Measurements from ENCODE around the gene IER3IP1.

IER3IP1 gene, protein sequence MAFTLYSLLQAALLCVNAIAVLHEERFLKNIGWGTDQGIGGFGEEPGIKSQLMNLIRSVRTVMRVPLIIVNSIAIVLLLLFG

DNA sequence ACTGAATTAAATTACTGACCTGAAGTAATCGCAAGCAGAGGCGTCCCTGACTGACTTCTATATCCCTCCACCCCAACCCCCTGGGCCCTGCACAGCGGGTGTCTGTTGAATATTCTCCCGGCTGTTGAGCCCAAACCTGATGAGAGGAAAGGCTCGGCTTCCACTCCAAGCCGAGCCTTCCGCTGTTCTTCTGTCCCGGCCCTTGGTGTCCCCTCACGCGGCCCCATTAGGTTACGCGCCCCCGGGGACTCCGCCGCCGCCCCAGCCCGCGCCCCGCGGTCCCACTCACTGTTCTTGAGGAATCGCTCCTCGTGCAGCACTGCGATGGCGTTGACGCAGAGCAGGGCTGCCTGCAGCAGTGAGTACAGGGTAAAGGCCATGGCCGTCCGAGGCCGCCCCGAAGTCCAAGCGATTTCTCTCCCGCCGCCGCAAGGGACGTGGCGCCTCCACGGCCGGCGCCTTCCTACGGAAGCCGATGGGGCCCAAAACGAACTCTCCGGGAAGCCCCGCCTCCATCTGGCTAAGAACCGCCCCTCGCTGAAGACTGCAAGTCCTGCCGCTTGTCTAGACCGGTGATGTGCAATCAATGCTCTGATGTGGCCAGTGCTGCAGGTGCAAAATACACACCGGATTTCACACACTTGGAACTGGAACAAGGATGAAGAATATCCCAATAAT lies at the start of gene IER3IP1:
TSS of gene IER3IP1 (minus strand) at position 467 of the 678 bp plus-strand sequence. CDS start at position 380, 87 bp downstream.
- H3K4me2 ChIP-seq (ENCODE audit: low read length) = peak within 1 kb of the TSS; percentile 89
- TF ChIP-seq EZH2phosphoT487 (IDR thresholded peaks at IDR 0.05; ENCODE audit: low read depth) = no peak
- TF ChIP-seq, protein P1, sequence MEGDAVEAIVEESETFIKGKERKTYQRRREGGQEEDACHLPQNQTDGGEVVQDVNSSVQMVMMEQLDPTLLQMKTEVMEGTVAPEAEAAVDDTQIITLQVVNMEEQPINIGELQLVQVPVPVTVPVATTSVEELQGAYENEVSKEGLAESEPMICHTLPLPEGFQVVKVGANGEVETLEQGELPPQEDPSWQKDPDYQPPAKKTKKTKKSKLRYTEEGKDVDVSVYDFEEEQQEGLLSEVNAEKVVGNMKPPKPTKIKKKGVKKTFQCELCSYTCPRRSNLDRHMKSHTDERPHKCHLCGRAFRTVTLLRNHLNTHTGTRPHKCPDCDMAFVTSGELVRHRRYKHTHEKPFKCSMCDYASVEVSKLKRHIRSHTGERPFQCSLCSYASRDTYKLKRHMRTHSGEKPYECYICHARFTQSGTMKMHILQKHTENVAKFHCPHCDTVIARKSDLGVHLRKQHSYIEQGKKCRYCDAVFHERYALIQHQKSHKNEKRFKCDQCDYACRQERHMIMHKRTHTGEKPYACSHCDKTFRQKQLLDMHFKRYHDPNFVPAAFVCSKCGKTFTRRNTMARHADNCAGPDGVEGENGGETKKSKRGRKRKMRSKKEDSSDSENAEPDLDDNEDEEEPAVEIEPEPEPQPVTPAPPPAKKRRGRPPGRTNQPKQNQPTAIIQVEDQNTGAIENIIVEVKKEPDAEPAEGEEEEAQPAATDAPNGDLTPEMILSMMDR (IDR thresholded peaks at IDR 0.05; ENCODE audit: low read depth, low read length) = peak; percentile 20; the same call in 1 of the 2 replicates

DNA sequence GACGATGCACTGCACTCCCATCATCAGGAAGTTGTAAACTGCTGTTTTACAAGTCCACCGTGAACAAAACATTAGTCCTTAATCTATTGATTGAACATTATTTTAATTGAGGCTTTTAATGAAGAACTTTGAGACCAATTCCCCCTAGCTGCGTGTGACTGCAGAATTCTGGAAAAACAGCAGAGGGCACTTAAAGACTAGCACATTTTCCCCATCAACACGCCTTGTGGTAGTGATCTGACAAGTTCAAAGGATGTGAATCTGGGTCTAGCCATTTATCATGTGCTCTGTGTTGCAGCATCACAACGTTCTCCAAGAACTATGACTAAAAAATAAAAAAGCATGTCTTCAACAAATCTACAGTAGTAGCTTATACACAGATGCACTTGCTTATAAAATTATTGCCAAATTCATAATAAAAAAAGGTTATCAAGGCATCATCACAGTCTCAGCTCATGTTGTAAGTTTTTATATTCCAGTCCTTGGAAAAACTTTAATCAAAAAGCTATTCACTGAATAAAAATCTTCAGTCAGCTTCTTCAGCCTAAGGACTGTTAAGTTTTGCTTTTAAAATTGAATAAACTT lies 39.5 kb upstream of the IER3IP1 start:
- Histone ChIP-seq H3K79me2 (ENCODE audit: low read length) (no peaks in the 10 kb centered on the region), H3K4me3 (ENCODE audit: low read length) (no peak overlapping the region), H3K4me1 (ENCODE audit: low read length) (no peaks in the 10 kb centered on the region), H3K9ac (ENCODE audit: low read length) (no peak overlapping the region), H3K9me3 (ENCODE audit: insufficient read depth, low read length) (no peaks in the 10 kb centered on the region), H3K27me3 (ENCODE audit: low read depth, low read length) (peaks cover 64% of the 10 kb centered on the region), H2AFZ (ENCODE audit: low read depth, low read length) (no peak overlapping the region), H3K36me3 (replicated peaks; ENCODE audit: low read depth, low read length) (no peaks in the 10 kb centered on the region), H3K4me2 (ENCODE audit: low read length) (0 out of 2 replicates have a peak overlapping the region, but pooled peaks have one; percentile 11), H4K20me1 (ENCODE audit: insufficient read depth, low read length) (no peaks in the 10 kb centered on the region), H3K27ac (ENCODE audit: low read length) (no peak overlapping the region)
- no peak for TF ChIP-seq EZH2phosphoT487 (IDR thresholded peaks at IDR 0.05; ENCODE audit: low read depth)
- TF ChIP-seq, protein P1 (IDR thresholded peaks at IDR 0.05; ENCODE audit: low read depth, low read length) = peak; percentile 99

More for the DNA sequence above, at the start of gene IER3IP1:
- H2AFZ ChIP-seq (ENCODE audit: low read depth, low read length) = peak within 1 kb of the TSS; percentile 90
- H3K27ac ChIP-seq (ENCODE audit: low read length) = peak within 1 kb of the TSS; percentile 45
- H3K4me1 ChIP-seq (ENCODE audit: low read length) = peaks cover 21% of the 10 kb centered on the region
- H3K9ac ChIP-seq (ENCODE audit: low read length) = peak within 1 kb of the TSS; percentile 78
- H3K4me3 ChIP-seq (ENCODE audit: low read length) = peak within 1 kb of the TSS; percentile 83
- H3K79me2 ChIP-seq (ENCODE audit: low read length) = peaks cover 51% of the 10 kb centered on the region
- no peaks in the 10 kb centered on the region for H3K9me3 ChIP-seq (ENCODE audit: insufficient read depth, low read length)
- peaks cover 18% of the 10 kb centered on the region for H3K36me3 ChIP-seq (replicated peaks; ENCODE audit: low read depth, low read length)
- peaks cover 45% of the 10 kb centered on the region for H4K20me1 ChIP-seq (ENCODE audit: insufficient read depth, low read length)
- H3K27me3 ChIP-seq (ENCODE audit: low read depth, low read length) = no peaks in the 10 kb centered on the region

DNA sequence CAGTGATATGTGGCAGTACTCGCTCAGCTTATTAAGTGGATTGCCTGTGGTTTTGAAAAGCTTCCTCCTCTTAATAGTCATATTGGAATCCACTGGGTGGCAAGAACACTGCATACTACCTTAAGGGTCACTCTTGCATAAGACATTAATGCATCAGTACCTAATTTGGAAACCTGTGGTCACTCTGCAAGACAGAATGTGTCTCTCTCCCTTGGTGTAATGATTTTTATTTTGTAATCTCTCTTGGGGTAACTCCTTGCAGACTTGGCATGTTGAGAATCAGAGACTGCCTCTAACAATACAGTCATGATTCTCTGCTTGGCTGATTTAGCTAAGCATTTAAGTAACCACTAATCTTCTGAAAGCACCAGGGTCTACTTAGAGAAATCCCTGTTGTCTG lies 33.0 kb upstream of the IER3IP1 start:
- no peaks in the 10 kb centered on the region for H3K79me2 ChIP-seq (ENCODE audit: low read length)
- H3K9ac ChIP-seq (ENCODE audit: low read length) = no peak overlapping the region
- H3K27me3 ChIP-seq (ENCODE audit: low read depth, low read length) = peaks cover 72% of the 10 kb centered on the region
- no peak overlapping the region for H3K4me2 ChIP-seq (ENCODE audit: low read length)
- no peaks in the 10 kb centered on the region for H3K4me1 ChIP-seq (ENCODE audit: low read length)
- no peaks in the 10 kb centered on the region for H3K9me3 ChIP-seq (ENCODE audit: insufficient read depth, low read length)
- H2AFZ ChIP-seq (ENCODE audit: low read depth, low read length) = no peak overlapping the region
- no peaks in the 10 kb centered on the region for H4K20me1 ChIP-seq (ENCODE audit: insufficient read depth, low read length)
- TF ChIP-seq EZH2phosphoT487 (IDR thresholded peaks at IDR 0.05; ENCODE audit: low read depth) = no peak
- TF ChIP-seq, protein P1 (IDR thresholded peaks at IDR 0.05; ENCODE audit: low read depth, low read length) = no peak
- no peaks in the 10 kb centered on the region for H3K36me3 ChIP-seq (replicated peaks; ENCODE audit: low read depth, low read length)
- no peak overlapping the region for H3K4me3 ChIP-seq (ENCODE audit: low read length)
- H3K27ac ChIP-seq (ENCODE audit: low read length) = no peak overlapping the region

- H3K4me3 ChIP-seq (ENCODE audit: low read length) = no peak overlapping the region
- H4K20me1 ChIP-seq (ENCODE audit: insufficient read depth, low read length) = no peaks in the 10 kb centered on the region
- H3K27me3 ChIP-seq (ENCODE audit: low read depth, low read length) = peaks cover 54% of the 10 kb centered on the region
- H2AFZ ChIP-seq (ENCODE audit: low read depth, low read length) = no peak overlapping the region
- H3K27ac ChIP-seq (ENCODE audit: low read length) = no peak overlapping the region
- H3K79me2 ChIP-seq (ENCODE audit: low read length) = no peaks in the 10 kb centered on the region
- no peak overlapping the region for H3K9ac ChIP-seq (ENCODE audit: low read length)
- H3K36me3 ChIP-seq (replicated peaks; ENCODE audit: low read depth, low read length) = no peaks in the 10 kb centered on the region
- TF ChIP-seq, protein P1 (IDR thresholded peaks at IDR 0.05; ENCODE audit: low read depth, low read length) = no peak
- no peak for TF ChIP-seq EZH2phosphoT487 (IDR thresholded peaks at IDR 0.05; ENCODE audit: low read depth)
- no peaks in the 10 kb centered on the region for H3K4me1 ChIP-seq (ENCODE audit: low read length)
- no peak overlapping the region for H3K4me2 ChIP-seq (ENCODE audit: low read length)
- H3K9me3 ChIP-seq (ENCODE audit: insufficient read depth, low read length) = no peaks in the 10 kb centered on the region
Observed at GRCh38 chr18:47206945-47207637, 30.9 kb upstream of the IER3IP1 start.
